Esophagus muscularis mucosa (tissue), 4 donors: ENCODE data around the gene VPS39.

Experiments used
- CTCF ChIP-seq, 3 experiments: fragments of 200-600 bp in 2 of 3; fragments of 450-650 bp in 1 of 3; sonication (generic) in 2 of 3; IDR thresholded peaks; one replicate each; pipeline ENCODE4 v1.5.1; 2017 to 2019; ENCODE audit warnings: antibody characterized with exemption in 3 of 3, mild to moderate bottlenecking in 2 of 3, moderate library complexity in 1 of 3
- EP300 ChIP-seq: sonication (generic); formaldehyde crosslinking; IDR thresholded peaks from one replicate; pipeline ENCODE4 v1.6.1; 2017; ENCODE audit warnings: antibody characterized with exemption
- POLR2A ChIP-seq: fragments of 450-650 bp; IDR thresholded peaks from one replicate; pipeline ENCODE4 v1.6.1; 2017; ENCODE audit warnings: antibody characterized with exemption, moderate library complexity, mild to moderate bottlenecking, low read depth
- POLR2AphosphoS5 ChIP-seq, 2 donors: sonication (generic); formaldehyde crosslinking; IDR thresholded peaks; one replicate each; pipeline ENCODE4 v1.6.1; 2017; ENCODE audit warnings: antibody characterized with exemption in 2 of 2

- no peak for TF ChIP-seq CTCF (IDR thresholded peaks at IDR 0.05)
- no peak for TF ChIP-seq EP300
- TF ChIP-seq POLR2A, result no peak
- TF ChIP-seq POLR2AphosphoS5 (IDR thresholded peaks at IDR 0.05), result no peak
These were observed 9.5 kb upstream of the VPS39 start for GRCh38 chr15:42217568-42217967.
